ENCODE measurements around the gene ALAS1.
A peak's percentile ranks its signal among the peaks of the same experiment; 100 is the strongest.

The ALAS1 gene

DNA sequence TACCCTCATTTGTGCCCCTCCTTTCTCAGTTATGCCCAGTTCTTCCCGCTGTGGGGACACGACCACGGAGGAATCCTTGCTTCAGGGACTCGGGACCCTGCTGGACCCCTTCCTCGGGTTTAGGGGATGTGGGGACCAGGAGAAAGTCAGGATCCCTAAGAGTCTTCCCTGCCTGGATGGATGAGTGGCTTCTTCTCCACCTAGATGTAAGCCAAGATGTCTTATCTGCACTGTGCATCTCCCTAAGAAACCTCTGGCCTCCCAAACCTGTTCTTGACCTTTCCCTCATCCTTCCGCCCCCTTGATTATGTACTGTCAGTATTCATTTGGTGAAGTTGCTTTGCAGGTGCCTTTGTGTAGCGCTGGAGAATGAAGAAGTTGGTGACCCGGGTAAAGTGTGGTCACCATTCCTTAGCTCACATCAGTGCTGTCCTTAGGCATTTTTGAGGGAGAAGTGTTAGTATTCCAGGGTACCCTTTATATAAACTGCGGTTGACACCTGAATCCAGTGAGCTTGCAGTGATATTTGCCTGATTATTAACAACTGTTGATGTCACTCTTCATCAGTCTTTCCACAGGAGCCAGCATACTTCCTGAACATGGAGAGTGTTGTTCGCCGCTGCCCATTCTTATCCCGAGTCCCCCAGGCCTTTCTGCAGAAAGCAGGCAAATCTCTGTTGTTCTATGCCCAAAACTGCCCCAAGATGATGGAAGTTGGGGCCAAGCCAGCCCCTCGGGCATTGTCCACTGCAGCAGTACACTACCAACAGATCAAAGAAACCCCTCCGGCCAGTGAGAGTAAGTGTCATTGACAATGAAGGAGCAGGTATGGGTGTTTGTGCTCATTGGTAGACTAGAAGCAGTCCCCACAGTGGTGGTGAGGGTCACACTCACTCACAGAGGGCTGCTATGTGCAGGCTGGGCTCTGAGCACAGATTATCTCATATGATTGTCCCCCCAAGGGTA lies 966 bp downstream of the ALAS1 start:
- no peak for DNase-seq (ENCODE audit: low read depth)

DNA sequence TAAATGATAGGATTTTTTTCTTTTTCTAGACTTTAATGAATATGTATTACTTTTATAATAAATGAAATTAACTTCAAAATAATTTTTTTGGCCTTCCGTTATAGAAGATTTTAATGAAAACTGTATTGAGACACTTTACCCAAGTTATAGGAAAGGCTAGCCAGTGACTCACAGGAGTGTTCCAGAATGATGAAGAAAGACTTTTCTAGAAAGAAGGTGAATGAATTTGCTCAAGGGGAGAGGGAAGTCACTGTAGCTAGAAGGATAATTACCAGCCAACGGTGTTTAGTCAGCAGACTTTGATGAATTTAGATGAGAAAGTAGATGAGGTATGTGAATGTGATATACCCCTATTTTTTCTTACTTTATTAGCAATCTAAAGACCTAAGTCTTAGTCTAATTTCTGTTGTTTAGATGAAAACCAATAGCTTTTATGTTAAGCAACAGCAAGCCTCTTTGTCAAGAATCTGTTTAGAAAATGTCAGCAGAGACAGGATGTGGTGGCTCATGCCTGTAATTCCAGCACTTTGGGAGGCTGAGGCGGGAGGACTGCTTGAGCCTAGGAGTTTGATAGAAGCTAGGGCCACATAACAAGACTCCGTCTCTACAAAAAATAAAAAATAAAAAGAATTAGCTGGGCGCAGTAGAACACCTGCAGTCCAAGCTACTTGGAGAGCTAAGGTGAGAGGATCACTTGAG lies 3.2 kb downstream of the ALAS1 start:
- DNase-seq (ENCODE audit: low read depth), result no peak

DNA sequence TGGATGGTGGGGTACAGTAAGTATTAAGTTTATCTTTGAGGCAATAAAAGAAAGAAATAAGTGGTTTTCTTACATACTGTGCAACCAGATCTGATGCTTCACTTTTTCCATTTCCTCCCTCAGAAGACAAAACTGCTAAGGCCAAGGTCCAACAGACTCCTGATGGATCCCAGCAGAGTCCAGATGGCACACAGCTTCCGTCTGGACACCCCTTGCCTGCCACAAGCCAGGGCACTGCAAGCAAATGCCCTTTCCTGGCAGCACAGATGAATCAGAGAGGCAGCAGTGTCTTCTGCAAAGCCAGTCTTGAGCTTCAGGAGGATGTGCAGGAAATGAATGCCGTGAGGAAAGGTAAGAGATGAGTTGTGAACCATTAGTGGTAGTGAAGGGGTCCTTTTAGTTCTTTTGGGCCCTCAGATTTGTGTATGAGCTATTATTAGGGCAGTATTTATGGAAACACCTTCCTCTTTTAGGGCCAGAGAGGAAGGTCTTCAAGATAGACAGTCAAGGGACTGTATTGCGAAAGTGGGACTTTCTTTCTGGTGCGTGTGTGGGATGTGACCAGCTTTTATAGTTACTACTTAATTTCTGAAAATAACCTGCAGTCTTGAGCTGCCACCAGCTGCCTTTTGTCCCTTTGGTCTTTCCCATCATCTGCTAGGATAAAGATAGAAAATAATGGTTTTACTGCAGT lies 4.6 kb downstream of the ALAS1 start:
- no peak for DNase-seq (ENCODE audit: low read depth)

DNA sequence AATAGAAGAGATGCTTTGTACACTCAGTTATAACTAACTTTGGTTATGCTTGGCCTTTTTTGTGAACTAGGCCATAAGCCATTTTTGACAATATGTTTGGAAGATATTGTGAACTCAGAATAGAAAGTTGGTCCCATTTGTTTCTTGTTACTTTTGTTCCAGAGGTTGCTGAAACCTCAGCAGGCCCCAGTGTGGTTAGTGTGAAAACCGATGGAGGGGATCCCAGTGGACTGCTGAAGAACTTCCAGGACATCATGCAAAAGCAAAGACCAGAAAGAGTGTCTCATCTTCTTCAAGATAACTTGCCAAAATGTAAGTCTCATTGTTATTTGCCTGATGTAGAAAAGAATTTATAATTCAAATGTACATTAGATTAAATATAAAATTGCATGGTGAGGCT lies 5.7 kb downstream of the ALAS1 start:
- no peak for DNase-seq (ENCODE audit: low read depth)

DNA sequence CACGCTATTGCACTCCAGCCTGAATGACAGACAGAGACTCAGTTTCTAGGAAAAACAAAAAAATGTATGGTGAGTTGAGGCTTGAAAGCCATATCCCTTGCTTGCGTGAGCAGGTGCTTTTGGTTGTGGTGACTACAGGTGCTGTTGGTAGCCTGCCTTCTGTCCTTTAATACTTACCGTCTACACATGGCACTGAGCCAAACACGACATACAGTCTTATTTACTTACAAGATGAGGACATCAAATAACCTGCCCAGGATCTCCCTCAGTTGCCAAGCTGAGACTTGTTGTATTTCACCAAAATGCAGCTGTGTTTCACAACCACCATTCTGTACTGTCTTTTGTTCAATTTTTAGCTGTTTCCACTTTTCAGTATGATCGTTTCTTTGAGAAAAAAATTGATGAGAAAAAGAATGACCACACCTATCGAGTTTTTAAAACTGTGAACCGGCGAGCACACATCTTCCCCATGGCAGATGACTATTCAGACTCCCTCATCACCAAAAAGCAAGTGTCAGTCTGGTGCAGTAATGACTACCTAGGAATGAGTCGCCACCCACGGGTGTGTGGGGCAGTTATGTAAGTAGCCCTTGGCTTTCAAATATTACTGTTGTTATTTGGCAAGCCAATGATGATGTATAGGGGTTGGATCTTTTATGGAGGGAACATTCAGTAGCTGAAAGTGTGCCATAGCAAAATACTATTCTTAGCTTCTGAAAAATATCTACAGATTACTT lies 6.5 kb downstream of the ALAS1 start:
- no peak for DNase-seq (ENCODE audit: low read depth)

DNA sequence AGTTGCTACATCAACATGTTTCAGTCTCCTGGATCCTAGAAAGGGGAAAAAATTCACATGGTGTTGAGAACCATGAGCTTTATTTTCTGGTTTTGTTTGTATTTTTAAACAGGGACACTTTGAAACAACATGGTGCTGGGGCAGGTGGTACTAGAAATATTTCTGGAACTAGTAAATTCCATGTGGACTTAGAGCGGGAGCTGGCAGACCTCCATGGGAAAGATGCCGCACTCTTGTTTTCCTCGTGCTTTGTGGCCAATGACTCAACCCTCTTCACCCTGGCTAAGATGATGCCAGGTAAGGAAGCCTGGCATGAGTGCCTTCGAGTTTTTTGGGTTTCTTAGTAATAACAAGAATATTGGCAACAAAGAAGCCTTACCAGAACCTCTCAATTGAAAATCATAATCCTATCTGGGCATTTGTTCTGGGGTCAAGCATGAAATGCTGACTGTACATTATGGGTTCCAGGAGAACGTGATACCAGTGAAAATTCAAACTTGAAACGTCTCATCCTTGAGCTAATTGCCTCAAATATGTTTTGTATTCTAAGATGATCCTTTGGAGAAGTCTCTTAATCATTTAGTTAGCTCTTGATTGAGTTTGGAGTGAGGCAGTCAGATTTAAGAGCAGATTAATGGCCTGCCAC lies 7.9 kb downstream of the ALAS1 start:
- DNase-seq (ENCODE audit: low read depth), result no peak

DNA sequence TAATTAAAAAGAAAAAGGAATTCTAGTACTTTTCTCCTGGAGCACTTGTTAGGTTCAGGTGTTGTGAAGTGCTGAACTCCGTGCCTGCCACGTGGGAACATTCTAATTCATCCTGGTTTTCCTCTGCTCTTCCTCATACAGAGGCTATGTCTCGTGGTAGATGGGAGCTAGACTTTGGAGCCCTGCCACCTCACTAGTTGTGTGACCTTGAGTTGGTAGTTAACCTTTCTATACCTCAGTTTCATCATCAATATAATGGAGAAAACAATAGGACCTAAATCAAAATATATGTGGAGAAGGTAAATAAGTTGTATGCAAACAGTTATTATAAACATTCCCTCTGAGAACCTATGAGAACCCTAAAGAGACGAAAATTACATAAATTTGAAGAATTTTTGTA lies 10.6 kb downstream of the ALAS1 start:
- no peak for DNase-seq (ENCODE audit: low read depth)

DNA sequence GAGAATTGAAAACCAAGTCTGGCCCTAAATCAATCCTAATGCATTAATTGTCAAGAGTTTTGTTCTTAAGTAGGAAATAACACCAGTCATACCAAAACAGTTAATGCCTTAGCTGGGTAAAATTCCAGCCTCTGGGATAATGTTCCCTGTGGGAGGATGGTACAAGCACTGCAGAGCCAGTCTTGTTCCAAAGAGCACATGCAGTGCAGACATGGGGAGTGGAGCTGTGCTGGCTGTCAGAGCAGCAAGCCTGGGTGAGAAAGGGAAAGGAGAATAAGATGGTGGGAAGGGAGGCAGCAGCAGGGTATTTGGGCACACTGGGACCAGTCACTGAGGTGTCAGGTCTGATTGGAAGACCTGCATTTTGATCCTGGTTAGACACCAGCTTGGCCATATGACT lies 12.1 kb downstream of the ALAS1 start:
- DNase-seq (ENCODE audit: low read depth), result no peak

DNA sequence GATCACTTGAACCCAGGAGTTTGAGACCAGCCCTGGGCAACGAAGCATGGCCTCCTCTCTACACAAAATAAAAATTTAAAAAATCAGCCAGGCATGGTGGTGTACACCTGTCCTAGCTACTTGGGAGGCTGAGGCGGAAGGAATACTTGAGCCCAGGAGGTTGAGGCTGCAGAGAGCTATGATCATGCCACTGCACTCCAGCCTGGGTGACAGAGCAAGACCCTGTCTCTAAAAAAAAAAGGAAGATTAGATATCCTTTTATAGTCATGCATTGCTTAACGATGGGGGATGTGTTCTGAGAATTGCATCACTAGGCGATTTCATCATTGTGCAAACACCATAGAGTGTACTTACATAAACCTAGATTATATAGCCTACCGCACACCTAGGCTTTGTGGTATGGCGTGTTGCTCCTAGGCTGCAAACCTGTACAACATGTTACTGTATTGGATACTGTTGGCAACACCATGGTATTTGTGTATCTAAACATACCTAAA lies 12.6 kb downstream of the ALAS1 start:
- no peak for DNase-seq (ENCODE audit: low read depth)

DNA sequence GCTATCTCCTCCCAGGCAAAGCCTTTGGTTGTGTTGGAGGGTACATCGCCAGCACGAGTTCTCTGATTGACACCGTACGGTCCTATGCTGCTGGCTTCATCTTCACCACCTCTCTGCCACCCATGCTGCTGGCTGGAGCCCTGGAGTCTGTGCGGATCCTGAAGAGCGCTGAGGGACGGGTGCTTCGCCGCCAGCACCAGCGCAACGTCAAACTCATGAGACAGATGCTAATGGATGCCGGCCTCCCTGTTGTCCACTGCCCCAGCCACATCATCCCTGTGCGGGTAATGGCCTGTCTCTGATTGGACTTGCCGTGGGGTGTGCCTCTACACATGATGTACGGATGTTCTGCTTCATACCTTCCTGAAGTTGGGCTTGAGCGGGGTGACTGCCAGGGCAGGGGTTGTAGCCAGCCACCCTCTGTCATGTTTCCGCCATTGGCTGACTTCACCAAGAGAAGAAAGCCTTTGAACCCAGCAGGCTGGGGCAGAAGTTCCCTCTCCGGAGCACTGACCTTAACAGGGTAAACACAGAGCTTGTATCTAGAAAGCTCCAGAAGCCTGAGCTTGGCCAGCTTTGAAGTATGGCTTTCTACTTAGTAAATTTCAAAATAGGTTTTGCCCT lies 13.4 kb downstream of the ALAS1 start:
- no peak for DNase-seq (ENCODE audit: low read depth)

DNA sequence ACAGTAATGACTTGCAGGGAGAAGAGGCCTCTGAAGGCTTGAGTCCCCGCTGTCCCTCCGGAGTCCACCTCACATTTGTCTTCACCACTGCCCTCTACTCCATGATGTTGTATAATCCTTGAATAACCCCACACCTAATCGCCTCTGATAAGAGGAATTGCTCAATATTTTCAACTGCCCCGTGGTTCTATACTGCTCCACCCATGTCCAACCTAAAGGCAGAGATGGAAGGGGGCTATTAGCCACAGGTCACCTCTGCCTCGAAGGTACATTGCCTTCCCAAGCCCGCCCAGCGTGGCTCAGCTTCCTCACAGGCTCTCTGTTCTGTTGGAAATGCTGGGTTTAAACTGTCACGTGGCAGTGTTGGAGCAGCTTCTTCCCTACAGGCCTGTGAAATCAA lies 15.0 kb downstream of the ALAS1 start:
- no peak for DNase-seq (ENCODE audit: low read depth)

DNA sequence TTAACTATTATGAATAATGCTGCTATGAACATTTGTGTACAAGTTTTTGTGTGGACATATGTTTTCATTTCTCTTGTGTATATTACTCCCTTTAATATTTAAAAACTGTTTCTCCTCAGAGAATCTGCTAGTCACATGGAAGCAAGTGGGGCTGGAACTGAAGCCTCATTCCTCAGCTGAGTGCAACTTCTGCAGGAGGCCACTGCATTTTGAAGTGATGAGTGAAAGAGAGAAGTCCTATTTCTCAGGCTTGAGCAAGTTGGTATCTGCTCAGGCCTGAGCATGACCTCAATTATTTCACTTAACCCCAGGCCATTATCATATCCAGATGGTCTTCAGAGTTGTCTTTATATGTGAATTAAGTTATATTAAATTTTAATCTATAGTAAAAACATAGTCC lies 15.9 kb downstream of the ALAS1 start:
- no peak for DNase-seq (ENCODE audit: low read depth)

DNA sequence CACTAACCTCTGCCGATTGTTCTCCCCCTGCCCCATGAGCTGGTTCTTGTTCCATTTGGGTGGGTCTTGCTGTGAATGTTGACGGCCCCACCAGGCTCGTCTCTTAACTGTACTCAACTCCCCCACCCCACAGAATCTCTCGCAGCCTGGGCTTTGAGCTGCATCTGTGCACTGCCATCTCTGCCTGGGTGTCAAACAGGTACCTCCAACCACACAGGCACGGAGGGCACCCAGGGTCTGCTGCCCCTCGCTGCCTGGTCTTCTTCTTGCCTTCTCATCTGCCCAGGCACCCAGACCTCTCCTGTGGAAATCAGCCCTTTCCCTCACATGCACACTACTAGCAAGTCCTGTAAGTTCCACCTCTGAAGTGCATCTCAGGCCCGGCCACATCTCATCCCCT lies 17.4 kb downstream of the ALAS1 start:
- no peak for DNase-seq (ENCODE audit: low read depth)

DNA sequence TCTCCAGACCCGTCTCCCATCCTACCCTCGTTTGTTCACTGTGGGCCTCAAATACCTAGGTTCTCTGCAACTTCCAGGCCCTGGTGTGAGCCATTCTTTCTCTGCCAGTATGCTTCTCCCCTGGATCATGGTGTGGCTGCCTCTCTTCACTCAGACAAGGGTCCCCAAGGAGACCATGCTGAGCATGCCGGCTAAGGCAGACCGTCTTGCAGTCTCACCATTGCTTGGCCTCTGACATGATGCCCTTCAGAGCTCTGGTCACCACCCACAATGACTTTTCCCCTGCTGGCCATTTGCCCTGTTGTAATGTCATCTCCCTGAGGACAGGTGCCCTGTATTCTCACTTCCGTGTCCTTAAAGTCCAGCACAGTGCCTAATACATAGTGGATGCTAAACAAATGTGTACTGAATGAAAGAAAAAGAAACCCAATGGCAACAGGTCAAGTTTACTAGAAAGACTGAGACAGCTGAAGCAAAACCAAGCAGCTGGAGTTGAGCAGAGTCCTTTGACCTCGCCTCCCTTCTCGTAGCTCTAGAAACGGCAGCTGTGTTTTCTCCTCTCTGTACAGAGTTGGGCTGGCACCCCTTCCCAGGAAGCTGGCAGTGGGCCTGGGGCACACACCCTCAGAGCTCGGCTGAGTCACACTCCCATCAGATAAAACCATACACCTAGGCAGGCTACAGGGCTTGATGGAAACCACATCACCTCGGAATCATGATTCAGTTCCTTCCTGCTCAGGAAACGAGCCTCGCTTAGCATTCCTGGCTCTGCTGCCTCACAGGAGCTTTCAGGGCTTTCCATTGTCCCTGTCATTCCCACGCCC lies 18.8 kb downstream of the ALAS1 start:
- DNase-seq (ENCODE audit: low read depth), result peak; percentile 40

DNA sequence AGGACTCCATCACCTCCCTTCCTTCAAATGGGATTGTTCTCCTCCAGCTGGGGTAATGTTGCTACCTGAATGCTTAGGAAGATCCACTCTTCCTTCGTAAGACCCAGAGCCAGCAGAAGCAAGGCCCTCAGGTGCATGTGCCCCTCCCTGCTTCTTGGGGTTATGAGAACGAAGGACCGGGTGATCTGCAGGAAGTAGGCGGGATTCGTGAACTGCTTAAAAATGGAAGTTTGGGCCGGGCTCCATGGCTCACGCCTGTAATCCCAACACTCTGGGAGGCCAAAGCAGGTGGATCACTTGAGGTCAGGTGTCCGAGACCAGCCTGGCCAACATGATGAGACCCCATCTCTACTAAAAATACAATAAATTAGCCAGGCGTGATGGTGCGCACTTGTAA lies 19.4 kb downstream of the ALAS1 start:
- DNase-seq (ENCODE audit: low read depth), result no peak

DNA sequence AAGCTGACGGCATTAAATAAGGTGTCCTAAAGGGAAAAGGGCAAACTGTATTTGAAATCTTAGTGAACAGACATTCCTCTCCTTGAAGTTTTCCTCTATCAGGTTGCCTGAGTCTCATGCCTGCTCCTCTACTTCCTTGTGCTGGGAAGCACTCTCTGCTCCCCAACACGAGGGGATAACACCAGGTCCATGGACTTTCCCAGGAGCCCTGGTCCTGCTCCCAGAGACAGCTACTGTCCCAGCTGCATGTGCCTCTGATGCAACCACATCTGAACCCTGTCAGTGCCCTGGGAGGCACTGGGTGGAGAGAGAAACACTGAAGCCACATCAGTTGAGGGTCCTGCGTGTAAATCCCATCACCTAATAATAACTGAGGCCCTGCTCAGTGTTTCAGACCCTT lies 20.1 kb downstream of the ALAS1 start:
- no peak for DNase-seq (ENCODE audit: low read depth)

DNA sequence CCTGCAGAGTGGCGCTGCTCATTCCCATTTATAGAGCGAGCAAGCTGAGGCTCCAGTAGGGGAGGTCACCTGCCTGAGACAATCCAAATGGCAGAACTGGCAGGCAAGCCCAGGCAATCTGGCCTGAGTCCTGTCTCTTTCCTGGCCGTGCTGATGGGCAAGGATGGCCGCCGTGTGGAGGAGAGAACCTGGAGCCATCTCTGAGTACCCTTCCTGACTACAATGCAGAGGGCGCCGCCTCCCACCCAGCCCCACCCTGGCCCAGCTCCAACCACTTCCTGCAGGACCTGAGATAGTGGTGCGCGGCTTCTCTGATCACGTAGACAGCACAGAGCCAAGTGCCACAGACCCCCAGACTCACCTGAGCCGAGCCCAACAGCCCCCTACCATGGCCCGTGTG lies 20.5 kb downstream of the ALAS1 start:
- no peak for DNase-seq (ENCODE audit: low read depth)

DNA sequence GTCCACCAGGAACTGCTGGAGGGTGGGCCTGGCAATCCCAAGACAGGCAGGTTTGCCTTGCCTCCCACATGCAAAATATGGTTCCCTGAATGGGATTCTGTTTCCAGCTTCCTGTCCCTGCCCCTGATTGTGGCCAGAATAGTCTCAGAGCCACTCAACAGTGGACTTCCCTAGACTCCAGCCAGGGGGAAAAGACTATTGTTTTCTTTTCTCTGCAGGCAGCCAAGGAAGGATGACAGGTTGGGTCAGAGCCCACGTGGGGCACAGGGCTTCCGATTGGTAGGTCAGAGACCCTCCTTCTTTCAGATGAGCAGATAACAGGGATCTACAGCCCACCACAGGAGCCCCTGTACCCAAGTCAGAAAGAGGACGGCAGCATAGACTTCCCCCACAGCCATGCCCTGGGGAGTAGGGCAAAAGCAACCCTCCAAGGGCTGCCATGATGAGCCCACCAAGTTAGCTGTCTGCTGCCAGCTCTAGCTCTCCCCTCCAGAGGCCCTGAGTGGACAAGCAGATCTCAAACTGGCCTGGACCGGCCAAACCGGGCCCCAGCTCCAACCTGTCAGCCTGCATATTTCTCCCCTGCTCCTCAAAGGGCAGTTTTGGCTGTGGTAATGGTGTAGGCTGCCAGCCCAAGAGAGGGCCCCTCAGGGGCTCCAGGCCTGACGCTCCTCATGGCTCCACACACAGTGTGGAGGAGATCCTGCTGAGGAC lies 21.1 kb downstream of the ALAS1 start:
- DNase-seq (ENCODE audit: low read depth), result no peak

DNA sequence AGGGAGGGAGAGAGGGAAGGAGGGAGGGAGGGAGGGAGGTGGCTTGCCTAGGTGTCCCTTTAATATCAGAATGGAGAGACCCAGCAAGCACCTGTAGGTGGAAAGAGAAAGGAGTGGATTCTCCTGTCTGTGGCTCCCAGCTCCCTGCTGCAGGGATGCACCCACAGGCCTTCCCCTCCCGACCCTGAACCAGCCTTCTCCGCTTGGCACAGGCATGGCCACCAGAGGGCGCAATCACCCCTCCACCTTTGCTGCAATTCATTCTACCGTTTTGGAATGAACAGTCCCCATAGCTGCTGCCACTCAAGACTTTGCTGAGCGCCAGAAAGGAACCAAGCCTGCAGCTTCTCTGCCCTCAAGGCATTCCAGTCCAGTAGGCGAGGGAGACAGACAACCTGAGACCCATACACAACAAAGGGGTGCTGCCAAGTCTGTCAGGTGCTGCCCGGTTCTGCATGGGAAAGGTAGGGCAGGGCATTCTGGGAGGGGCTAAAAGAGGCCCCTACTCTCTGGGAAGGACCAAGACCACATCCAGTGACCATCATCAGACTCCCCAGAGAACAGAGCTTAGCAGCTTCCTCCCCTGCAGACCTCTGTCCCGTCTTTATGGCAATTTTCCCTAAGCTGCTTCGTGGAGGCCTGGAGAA lies 22.5 kb downstream of the ALAS1 start:
- DNase-seq (ENCODE audit: low read depth), result peak; percentile 84
